ENCODE data around the gene ITIH2. TPM values are rescaled to one million over a fixed set of nuclear protein-coding genes. Genes with fewer than 3 reads are reported as not detected.

The ITIH2 gene
- total and polyA plus RNA-seq, 7 donors, result not detected

DNA sequence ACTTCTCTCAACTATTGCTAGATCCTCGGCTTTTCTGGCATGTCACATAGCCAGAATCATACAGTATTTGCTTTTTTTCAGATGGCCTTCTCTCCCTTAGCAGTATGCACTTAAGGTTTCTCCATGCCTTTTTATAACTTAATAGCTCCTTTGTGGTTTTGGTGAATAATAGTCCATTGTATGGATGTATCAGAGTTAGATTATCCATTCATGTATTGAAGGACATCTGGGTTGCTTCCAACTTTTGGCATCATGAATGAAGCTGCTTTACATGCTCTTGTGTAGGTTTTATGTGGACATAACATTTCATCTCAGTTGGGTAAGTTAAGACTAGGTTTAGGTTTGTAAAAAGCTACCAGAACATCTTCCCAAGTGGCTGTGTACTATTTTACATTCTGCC, 89.4 kb downstream of the ITIH2 start:
- Histone ChIP-seq H3K4me1 (peaks cover 0 to 64% (median 45%) of the 10 kb centered on the region in 4 donors), H3K9me3 (no peaks in the 10 kb centered on the region), H3K4me3 (no peak overlapping the region), H3K27me3 (no peaks in the 10 kb centered on the region), H3K27ac (no peak overlapping the region), H3K36me3 (peaks cover 0 to 9% (median 8%) of the 10 kb centered on the region in 4 donors)
- TF ChIP-seq CTCF (IDR thresholded peaks at IDR 0.05), result no peak
- no peak for DNase-seq
- intact Hi-C loops (cut with DNase I), result no loop called here
- WGBS, 2 donors, result 20 to 74% methylated on average over 1 of the region's 1 CpG

DNA sequence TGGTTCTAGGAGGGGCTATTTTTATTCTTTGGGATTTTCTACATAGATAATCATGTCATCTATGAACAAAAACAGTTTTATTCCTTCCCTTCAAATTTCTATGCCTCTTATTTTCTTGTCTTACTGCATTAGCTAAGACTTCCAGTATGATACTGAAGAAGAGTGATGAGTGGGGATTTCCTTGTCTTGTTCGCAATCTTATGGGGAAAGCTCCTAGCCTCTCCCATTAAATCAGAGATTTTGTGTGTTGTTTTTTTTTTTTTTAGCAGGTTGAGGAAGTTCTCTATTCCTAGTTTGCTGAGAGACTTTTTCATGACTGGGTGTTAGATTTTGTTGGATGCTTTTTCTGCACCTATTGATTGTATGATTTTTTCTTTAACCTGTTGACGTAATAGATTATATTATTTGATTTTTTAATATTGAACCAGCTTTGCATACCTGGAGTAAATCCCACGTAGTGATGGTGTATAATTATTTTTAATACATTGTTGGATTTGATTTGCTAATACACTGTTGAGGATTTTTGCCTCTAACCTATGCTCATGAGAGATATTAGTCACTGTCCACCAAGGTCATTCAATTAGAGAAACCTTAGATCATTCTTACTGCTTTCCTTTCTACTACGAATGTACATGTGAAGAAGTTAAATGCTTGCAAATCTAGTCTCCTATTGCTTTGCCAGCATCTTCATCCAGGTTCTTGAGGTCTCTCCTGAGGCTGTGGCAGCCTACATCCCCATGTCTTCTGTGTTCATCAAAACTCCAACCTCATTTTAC, 91.3 kb downstream of the ITIH2 start:
- H3K4me1 ChIP-seq, result peaks cover 0 to 56% (median 38%) of the 10 kb centered on the region in 4 donors
- no peak for DNase-seq
- H3K9me3 ChIP-seq, result no peaks in the 10 kb centered on the region
- 85 to 89% methylated on average over 4 of the region's 4 CpGs for WGBS, 2 donors
- TF ChIP-seq POLR2AphosphoS5 (IDR thresholded peaks at IDR 0.05), result no peak
- TF ChIP-seq EP300 (IDR thresholded peaks at IDR 0.05), result no peak
- no peak for TF ChIP-seq CTCF (IDR thresholded peaks at IDR 0.05)
- TF ChIP-seq POLR2A (IDR thresholded peaks at IDR 0.05), result no peak
- H3K27me3 ChIP-seq, result no peaks in the 10 kb centered on the region
- no peak overlapping the region for H3K4me3 ChIP-seq
- intact Hi-C loops (cut with DNase I), result no loop called here
- no peak overlapping the region for H3K27ac ChIP-seq
- peaks cover 10 to 28% (median 22%) of the 10 kb centered on the region in 4 donors for H3K36me3 ChIP-seq

- no peak overlapping the region for H3K4me3 ChIP-seq
- DNase-seq, result no peak
- WGBS, 2 donors, result 32 to 72% methylated on average over 4 of the region's 4 CpGs
These were observed 92.5 kb downstream of the ITIH2 start for GRCh38 chr10:7795605-7796004.

GRCh38 chr10:7797582-7797981, 94.5 kb downstream of the ITIH2 start:
- no peak for DNase-seq
- no peak overlapping the region for H3K27ac ChIP-seq
- intact Hi-C loops (cut with DNase I), result no loop called here
- no peaks in the 10 kb centered on the region for H3K9me3 ChIP-seq
- WGBS, 2 donors, result 78 to 82% methylated on average over 6 of the region's 6 CpGs
- H3K27me3 ChIP-seq, result no peaks in the 10 kb centered on the region
- H3K4me1 ChIP-seq, result peaks cover 0 to 30% (median 20%) of the 10 kb centered on the region in 4 donors
- H3K36me3 ChIP-seq, result peaks cover 12 to 59% (median 46%) of the 10 kb centered on the region in 4 donors
- TF ChIP-seq EP300 (IDR thresholded peaks at IDR 0.05) (no peak), CTCF (IDR thresholded peaks at IDR 0.05) (no peak), POLR2AphosphoS5 (IDR thresholded peaks at IDR 0.05) (no peak), POLR2A (IDR thresholded peaks at IDR 0.05) (no peak)
- H3K4me3 ChIP-seq, result no peak overlapping the region

More at GRCh38 chr10:7795605-7796004, 92.5 kb downstream of the ITIH2 start:
- Histone ChIP-seq H3K9me3 (no peaks in the 10 kb centered on the region), H3K27me3 (no peaks in the 10 kb centered on the region), H3K36me3 (peaks cover 12 to 39% (median 28%) of the 10 kb centered on the region in 4 donors), H3K4me1 (peaks cover 0 to 44% (median 28%) of the 10 kb centered on the region in 4 donors), H3K27ac (no peak overlapping the region)
- intact Hi-C loops (cut with DNase I), result no loop called here
- no peak for TF ChIP-seq POLR2A (IDR thresholded peaks at IDR 0.05)

Other genes starting within 250 kb of the ITIH2 start
- 100 to 1,000 TPM in 3 of 4 donors, 10 to 100 TPM in 1; 48.2 to 126 (median 108) TPM for gene ITIH5, start 36.4 kb upstream of the ITIH2 start, total RNA-seq
- 10 to 100 TPM in 1 of 3 donors, 1 to 10 TPM in 1, under 1 TPM in 1; 0.60 to 13.3 (median 1.6) TPM for gene ITIH5, start 36.4 kb upstream of the ITIH2 start, polyA plus RNA-seq
- 10 to 100 TPM in 1 of 4 donors, 1 to 10 TPM in 3; 5.9 to 17.2 (median 7.6) TPM for gene KIN, start 84.7 kb downstream of the ITIH2 start, total RNA-seq
- 10 to 100 TPM in 1 of 3 donors, 1 to 10 TPM in 2; 6.7 to 12.6 (median 6.7) TPM for gene KIN, start 84.7 kb downstream of the ITIH2 start, polyA plus RNA-seq
- 100 to 1,000 TPM; 335 to 363 (median 358) TPM for gene ATP5F1C, start 84.9 kb downstream of the ITIH2 start, total RNA-seq
- 100 to 1,000 TPM; 424 to 993 (median 718) TPM for gene ATP5F1C, start 84.9 kb downstream of the ITIH2 start, polyA plus RNA-seq
- gene TAF3, start 115.2 kb downstream of the ITIH2 start, total RNA-seq, result 10 to 100 TPM in 1 of 4 donors, 1 to 10 TPM in 3; 5.2 to 12.2 (median 7.8) TPM
- gene TAF3, start 115.2 kb downstream of the ITIH2 start, polyA plus RNA-seq, result 1 to 10 TPM; 3.0 to 4.2 (median 3.9) TPM

Measured in sigmoid colon (tissue), 7 donors.